VCaP (cell line): ENCODE data around the gene USP3.

Experiments
- H3K27ac ChIP-seq: fragments of 450-650 bp; 2 replicates; pipeline ENCODE4 v1.5.1; 2017
- CTCF ChIP-seq: fragments of 450-650 bp; conservative IDR thresholded peaks from 2 replicates; pipeline ENCODE4 v1.5.1; 2017; ENCODE audit warnings: mild to moderate bottlenecking, moderate library complexity

The USP3 gene

GRCh38 chr15:63469984-63470383 lies 34.4 kb upstream of the USP3 start:
- H3K27ac ChIP-seq = peak overlapping the region; percentile 96; the same call in 1 of the 2 replicates
- no peak for TF ChIP-seq CTCF

- peak overlapping the region; percentile 96 for H3K27ac ChIP-seq
- no peak for TF ChIP-seq CTCF
Measured at GRCh38 chr15:63473007-63473748, 31.2 kb upstream of the USP3 start.

GRCh38 chr15:63473749-63473998 lies 30.7 kb upstream of the USP3 start:
- H3K27ac ChIP-seq = peak overlapping the region; percentile 96
- TF ChIP-seq CTCF = no peak

GRCh38 chr15:63473999-63474809 lies 30.2 kb upstream of the USP3 start:
- H3K27ac ChIP-seq = peak overlapping the region; percentile 96
- no peak for TF ChIP-seq CTCF

- H3K27ac ChIP-seq = peak overlapping the region; percentile 96
Measured at GRCh38 chr15:63474810-63475316, 29.5 kb upstream of the USP3 start.

GRCh38 chr15:63475707-63476106 lies 28.7 kb upstream of the USP3 start:
- peak overlapping the region; percentile 96 for H3K27ac ChIP-seq
- no peak for TF ChIP-seq CTCF

More at GRCh38 chr15:63474810-63475316, 29.5 kb upstream of the USP3 start:
- TF ChIP-seq CTCF = no peak

GRCh38 chr15:63476229-63476632 lies 28.2 kb upstream of the USP3 start:
- H3K27ac ChIP-seq = peak overlapping the region; percentile 96
- TF ChIP-seq CTCF = no peak
